Measurements from ENCODE around the gene LBH.

Gene LBH

DNA sequence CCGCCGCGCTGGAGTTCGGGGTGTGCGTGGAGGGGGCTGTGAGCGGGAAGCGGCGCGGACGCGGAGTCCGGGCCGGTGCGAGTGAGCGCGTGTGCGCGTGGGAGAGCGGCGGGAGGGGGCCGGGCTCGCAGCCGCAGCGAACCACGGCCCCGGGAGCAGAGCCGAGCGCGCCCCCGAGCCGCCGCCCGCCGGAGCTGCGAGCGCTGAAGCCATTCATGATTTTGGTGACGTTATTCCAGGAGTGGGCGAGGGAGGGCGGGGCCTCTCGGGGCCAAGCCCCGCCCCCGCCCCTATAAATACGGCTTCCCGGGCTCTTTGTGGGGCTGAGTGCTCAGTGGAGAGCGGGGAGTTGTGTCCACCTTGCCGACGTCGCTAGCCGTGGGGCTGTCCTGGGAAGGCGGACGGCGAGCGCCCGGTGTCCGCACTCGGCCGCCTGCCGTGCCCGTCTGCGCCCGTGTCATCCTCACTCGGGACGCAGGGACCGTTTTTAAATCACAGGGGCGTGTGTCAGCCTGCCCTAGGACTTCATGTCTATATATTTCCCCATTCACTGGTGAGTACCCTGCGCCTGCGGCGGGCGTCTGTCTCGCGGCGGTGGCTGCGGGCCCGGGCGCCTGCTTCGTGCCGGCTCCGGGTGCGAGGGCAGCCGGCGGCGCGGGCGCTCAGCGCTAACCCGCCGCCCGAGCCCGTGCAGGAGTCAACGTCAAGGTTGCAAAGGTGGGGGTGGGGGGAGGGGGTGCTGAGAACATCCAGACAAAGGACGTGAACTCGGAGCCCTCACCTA lies at the start of gene LBH:
Gene LBH, plus strand, starts transcription at position 323 of the 784 bp plus-strand sequence. Its CDS starts 205 bp downstream, at position 528.
- peak; percentile 43 for DNase-seq

GRCh38 chr2:30184035-30184434 lies 47.3 kb upstream of the LBH start:
- no peak for DNase-seq

DNA sequence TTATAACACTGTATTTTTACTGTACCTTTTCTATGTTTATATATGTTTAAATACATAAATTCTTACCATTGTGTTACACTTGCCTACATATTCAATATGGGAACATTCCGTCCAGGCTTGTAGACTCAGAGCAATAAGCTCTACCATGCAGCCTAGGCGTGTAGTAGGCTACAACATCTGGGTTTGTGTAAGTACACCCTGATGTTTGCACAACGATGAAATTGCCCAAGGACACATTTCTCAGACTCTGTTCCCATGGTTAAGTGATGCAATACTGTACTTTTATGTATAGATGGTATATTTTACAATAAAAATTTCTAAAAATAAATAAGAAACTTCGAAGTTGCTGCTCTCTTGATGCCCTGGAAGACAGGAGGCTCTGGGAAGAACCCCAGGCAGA lies 46.2 kb upstream of the LBH start:
- no peak for DNase-seq

GRCh38 chr2:30188292-30188691 lies 43.0 kb upstream of the LBH start:
- no peak for DNase-seq

GRCh38 chr2:30190637-30191036 lies 40.7 kb upstream of the LBH start:
- no peak for DNase-seq

DNA sequence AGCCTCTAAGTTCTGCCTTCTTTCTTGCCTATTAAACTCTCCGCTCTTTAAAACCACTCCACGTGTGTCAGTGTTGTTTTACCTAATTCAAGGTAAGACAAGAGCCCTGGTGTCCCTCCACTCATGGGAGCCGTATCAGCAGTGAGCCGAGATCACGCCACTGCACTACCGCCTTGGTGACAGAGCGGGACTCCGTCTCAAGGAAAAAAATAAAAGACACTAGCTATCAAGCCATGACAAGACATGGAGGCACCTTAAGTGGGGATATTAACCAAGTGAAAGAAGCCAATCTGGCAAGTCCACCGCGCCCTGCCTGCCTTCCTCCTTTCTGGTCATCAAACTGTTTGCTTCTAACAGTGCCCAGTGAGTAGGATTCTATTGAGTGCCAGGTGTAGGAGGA lies 40.2 kb upstream of the LBH start:
- no peak for DNase-seq

DNA sequence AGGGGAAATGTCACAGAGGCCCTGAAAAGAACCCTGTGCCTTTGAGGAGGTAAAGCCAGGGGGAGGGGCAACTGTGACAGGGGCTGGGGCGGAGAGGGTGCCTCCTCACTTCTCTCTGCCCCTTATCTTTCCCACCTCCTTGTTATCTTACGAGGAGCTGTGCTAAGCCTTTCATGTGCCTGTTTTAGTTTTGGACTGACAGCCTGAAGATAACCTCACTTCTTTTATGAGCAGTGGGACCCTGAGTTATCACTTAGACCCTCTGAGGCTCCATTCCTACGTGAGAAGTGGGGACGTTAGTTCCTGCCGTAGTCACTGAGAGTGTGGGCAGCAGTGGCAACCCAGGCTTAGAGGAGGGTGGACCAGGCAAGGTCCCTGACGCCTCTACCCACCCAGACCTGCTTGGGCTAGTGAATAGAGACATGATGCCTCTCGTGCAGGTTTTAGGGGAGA lies 39.5 kb upstream of the LBH start:
- DNase-seq, result no peak

- no peak for DNase-seq
These were observed 39.0 kb upstream of the LBH start for GRCh38 chr2:30192314-30192713.

GRCh38 chr2:30193104-30193681 lies 38.1 kb upstream of the LBH start:
- no peak for DNase-seq

DNA sequence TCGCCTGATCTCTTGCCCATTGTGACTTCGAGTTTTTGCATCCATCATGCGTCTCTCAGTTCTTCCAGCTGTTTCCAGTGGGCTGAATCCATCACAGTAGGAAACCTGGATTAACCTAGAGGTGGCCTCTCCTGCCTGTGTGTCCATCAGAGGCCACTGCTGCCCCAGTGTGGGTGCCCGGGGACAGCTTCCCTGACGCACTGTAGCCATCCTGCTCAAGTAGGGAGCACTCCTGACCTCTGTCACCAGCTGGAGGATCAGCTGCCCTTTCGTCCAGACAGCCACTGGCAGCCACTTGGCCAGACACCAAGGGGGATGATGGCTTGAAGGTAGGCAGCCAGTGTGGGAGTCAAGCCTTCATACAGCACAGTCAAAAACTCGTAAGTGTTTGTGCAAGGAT lies 36.9 kb upstream of the LBH start:
- no peak for DNase-seq

DNA sequence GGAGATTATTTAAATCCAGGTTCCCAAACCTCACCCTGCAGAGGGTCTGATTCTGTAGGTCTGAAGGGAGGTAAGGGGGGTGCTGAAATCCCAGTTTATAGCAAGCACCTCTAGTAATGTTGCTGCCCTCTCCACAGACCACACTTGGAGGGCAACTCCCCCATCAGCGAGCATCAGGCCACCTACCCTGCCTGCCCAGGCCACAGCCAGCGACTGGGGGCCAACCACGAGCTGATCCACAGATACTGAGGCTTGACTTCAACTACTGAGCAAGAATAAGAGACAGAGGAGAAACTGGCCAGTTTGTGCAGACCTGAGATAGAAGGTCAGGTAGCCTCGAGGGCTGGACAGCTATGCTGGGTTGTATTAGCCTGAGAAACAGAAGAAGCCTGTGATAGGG lies 36.3 kb upstream of the LBH start:
- no peak for DNase-seq

- DNase-seq, result no peak
These were observed 33.7 kb upstream of the LBH start for GRCh38 chr2:30197570-30198192.

GRCh38 chr2:30201990-30202389 lies 29.3 kb upstream of the LBH start:
- DNase-seq, result no peak

- no peak for DNase-seq
These were observed 28.2 kb upstream of the LBH start for GRCh38 chr2:30203156-30203555.

DNA sequence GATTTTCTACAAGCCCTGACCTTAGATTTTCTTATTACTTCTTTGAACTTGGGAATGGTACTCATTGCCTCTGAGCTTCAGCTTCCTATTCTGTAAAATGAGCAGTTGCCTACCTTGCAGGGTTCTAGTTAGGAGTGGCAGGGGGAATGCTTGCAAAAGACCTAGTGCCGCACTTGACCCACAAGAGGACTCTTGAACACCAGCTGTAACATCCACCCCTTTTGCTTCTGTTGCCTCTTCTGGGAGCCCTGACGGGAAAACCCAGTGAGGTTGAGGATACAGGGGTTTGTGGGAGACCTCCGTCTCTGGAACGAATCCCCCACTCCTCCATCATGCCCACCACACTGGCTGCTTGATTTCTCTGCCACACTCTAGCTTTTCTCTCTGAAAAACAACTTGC lies 27.1 kb upstream of the LBH start:
- DNase-seq, result peak; percentile 25

DNA sequence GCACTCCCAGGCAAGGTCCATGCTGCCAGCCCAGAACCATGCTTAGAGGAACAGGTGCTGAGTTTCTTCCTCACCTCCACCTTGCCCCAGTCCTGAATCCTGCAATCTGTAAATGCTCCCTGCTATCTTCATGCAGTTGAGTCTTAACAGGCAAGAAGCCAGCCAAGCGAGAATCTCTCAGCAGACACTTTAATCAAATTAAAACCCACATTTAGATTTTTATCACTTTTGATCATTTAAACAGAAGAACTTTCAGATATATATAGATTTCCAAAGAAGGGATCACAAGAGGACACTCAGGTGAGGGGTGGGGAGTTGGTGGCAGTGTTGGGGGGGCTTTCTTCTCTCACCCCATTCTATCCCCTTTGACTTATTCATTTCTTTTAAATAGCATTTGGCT lies 25.9 kb upstream of the LBH start:
- no peak for DNase-seq

GRCh38 chr2:30206461-30207430 lies 24.6 kb upstream of the LBH start:
- no peak for DNase-seq

DNA sequence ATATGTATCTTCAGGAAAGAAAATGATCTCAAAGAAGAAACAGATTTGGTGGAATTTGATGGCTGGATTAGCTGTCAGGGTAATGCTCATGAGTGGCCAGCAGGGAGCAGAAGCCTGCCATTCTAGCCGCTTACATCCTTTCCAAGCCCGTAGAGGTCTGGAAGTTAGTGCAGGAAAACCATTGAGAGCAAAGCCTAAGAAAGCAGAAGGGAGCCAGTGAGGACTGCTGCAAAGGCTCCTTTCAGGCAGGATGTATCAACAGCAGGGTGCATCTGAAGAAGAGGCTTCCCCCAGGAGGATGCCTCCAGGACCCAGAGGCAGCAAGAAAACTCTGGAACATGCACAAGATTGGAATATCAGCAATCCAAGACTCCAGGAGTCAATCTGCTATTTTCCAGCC lies 22.9 kb upstream of the LBH start:
- peak; percentile 32 for DNase-seq

GRCh38 chr2:30209227-30209626 lies 22.1 kb upstream of the LBH start:
- no peak for DNase-seq

DNA sequence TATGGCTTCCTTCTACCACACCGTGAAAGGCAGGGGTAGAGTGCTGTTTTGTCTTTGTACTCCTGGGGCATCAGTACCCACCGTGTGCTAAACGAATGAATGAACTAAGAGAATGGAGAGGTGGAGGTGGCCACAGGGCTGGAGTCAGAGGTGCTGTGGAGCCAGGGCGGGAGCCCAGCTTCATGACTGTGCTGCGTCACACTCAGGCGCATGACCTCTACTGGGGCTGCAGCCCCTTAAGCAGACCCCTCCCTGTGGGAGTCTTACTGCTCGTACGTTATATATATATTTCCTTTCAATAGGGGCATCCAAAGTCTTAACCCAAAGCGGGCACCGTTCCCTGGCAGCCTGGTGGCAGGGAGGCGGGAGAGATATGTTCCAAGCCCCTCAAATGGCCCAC lies 18.0 kb upstream of the LBH start:
- no peak for DNase-seq

DNA sequence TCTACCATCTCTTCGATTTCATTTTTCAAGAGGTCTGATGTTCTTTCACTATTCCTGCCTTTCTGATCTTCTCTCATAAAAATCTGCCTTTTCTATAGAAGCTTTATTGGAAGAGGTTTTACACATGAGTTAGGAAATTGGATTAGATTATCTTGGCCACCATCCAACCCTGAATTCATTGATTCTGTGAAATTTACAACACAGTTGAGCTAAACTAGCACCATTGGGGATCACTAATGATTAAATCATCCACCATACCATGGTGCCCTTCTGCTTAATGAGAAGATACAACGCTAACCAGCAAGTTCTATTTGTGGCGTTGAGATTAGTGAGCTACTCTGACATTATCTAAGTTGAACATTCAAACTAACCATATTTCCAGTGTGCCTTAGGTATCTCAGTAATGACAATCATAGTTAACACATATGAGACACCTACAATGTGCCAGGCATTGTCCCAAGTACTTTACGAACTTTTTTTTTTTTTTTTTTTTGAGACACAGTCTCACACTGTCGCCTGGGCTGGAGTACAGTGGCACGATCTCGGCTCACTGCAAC lies 17.3 kb upstream of the LBH start:
- no peak for DNase-seq

- DNase-seq, result no peak
These were observed 15.2 kb upstream of the LBH start for GRCh38 chr2:30216157-30216556.

Measured in DMS79 (cell line).